Erythroblast (primary cell): ENCODE results near the gene SMG7.

Experiments used
- GATA1 ChIP-seq: IDR thresholded peaks from 2 replicates; pipeline ENCODE4 v1.6.1; 2011; ENCODE audit warnings: low read depth, mild to moderate bottlenecking, control low read depth, low read length, moderate library complexity
- POLR2A ChIP-seq: IDR thresholded peaks from 2 replicates; pipeline ENCODE4 v1.6.1; 2011; ENCODE audit warnings: mild to moderate bottlenecking, low read length

DNA sequence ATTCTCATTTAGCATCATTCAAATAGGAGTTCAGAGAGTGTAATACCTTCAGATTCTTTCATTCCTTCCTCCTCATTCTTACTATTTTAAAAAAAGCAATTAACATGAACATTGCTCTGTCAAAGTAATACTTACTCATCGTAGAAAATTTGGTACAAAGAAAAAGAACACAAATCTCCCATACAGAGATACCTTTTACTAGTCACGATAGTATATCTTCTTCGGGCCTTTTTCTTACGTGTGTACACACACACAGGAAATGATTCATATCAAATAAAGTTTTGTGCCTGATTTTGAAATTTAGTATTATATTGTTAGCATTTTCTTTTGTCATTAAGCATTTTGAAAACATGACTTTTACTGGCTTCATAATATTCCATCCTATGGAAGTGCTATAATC is 65.1 kb downstream of the SMG7 start:
- TF ChIP-seq POLR2A (no peak), GATA1 (no peak)
